ENCODE results near the gene TANGO2. TPM values are rescaled to one million over a fixed set of nuclear protein-coding genes. Genes with fewer than 3 reads are reported as not detected.

The TANGO2 gene
- total RNA-seq, 1 experiment from 2014 or later = 14.6 TPM

DNA sequence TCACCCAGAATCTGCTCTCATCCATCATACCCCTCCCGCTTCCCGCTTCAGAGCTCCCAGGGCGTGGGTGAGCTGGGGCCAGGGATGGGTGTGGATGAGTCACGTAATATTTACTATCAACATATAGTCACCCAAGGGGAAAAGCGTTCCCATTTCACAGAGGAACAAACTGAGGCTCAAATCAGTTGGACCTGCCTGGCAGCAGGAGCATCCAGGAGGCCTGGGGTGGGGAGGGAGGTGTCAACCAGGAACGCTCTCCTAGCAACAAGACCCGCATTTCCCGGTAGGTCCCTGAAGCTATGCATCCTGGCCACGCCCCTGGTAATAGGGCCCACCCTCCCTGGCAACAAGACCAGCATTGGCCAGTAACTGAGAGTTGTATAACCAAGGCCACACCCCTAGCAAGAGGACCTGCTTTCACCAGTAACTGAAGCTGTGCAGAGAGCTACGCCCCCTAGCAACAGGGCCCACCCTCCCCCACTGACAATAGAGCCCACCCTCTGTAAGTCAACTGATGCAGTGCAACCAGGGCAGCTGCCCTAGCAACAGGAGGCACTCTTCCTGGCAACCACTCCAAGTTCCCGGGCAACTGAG lies 46.5 kb upstream of the TANGO2 start:
- H3K79me2 ChIP-seq (ENCODE audit: insufficient read depth, low read length) = no peaks in the 10 kb centered on the region
- no peak overlapping the region for H2BK15ac ChIP-seq (ENCODE audit: low read depth, low read length)
- Mint-ChIP-seq H3K4me1 (peaks cover 11 to 18% of the 10 kb centered on the region in 2 experiments), H3K4me3 (0 out of 5 replicates have a peak overlapping the region, but pooled peaks of 1 of the 2 experiments have one; percentile 5), H3K36me3 (ENCODE audit: insufficient read depth in 1 of 3, low read depth in 3 of 3) (peaks cover 12 to 39% (median 34%) of the 10 kb centered on the region in 3 experiments), H3K27me3 (ENCODE audit: low read depth) (no peaks in the 10 kb centered on the region), H3K27ac (peak overlapping the region in 2 of 3 experiments; percentile 86 to 89; a peak in 4 of 7 replicates), H3K9me3 (no peaks in the 10 kb centered on the region; a peak in 1 of 5 replicates)
- TF ChIP-seq, protein P1, sequence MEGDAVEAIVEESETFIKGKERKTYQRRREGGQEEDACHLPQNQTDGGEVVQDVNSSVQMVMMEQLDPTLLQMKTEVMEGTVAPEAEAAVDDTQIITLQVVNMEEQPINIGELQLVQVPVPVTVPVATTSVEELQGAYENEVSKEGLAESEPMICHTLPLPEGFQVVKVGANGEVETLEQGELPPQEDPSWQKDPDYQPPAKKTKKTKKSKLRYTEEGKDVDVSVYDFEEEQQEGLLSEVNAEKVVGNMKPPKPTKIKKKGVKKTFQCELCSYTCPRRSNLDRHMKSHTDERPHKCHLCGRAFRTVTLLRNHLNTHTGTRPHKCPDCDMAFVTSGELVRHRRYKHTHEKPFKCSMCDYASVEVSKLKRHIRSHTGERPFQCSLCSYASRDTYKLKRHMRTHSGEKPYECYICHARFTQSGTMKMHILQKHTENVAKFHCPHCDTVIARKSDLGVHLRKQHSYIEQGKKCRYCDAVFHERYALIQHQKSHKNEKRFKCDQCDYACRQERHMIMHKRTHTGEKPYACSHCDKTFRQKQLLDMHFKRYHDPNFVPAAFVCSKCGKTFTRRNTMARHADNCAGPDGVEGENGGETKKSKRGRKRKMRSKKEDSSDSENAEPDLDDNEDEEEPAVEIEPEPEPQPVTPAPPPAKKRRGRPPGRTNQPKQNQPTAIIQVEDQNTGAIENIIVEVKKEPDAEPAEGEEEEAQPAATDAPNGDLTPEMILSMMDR (conservative IDR thresholded peaks at IDR 0.05) = 0 out of 3 replicates have a peak, but pooled peaks have one; percentile 9
- no peak overlapping the region for H4K91ac ChIP-seq (ENCODE audit: insufficient read length, low read depth, low read length)
- H3K56ac ChIP-seq (ENCODE audit: insufficient read length, low read depth, low read length) = no peak overlapping the region
- no peak overlapping the region for H2BK5ac ChIP-seq (ENCODE audit: insufficient read length, low read length)
- no peaks in the 10 kb centered on the region; the same call in 1 of the 2 replicates for H3K4me1 ChIP-seq (ENCODE audit: insufficient read depth, low read length)
- no peak overlapping the region for H2AFZ ChIP-seq (ENCODE audit: low read length)
- H2BK12ac ChIP-seq (ENCODE audit: insufficient read length, low read depth, low read length) = no peak overlapping the region
- no peaks in the 10 kb centered on the region for H3K9me3 ChIP-seq (ENCODE audit: control insufficient read depth, low read depth, low read length)
- no peak overlapping the region for H3K4ac ChIP-seq (ENCODE audit: low read depth, low read length)
- H3K23ac ChIP-seq (ENCODE audit: insufficient read length, low read depth, low read length) = no peak overlapping the region
- H2BK20ac ChIP-seq (ENCODE audit: low read depth, low read length, poor library complexity, severe bottlenecking) = no peak overlapping the region
- no peaks in the 10 kb centered on the region for H3K23me2 ChIP-seq (ENCODE audit: insufficient read length, low read depth, low read length, poor library complexity, severe bottlenecking)
- no CpG with 5 or more reads among the region's 11 CpGs for WGBS (ENCODE audit: extremely low coverage, insufficient read length, low lambda C conversion rate)
- H3K4me2 ChIP-seq (ENCODE audit: insufficient read depth, insufficient read length, low read length) = no peak overlapping the region
- no peak overlapping the region for H3T11ph ChIP-seq (ENCODE audit: low read length)
- H3K14ac ChIP-seq (ENCODE audit: insufficient read depth, low read length) = no peak overlapping the region
- no peak overlapping the region for H2BK120ac ChIP-seq (ENCODE audit: low read depth, low read length, poor library complexity, severe bottlenecking)
- H4K20me1 ChIP-seq (ENCODE audit: control insufficient read depth, insufficient read depth, insufficient read length) = no peaks in the 10 kb centered on the region
- no peaks in the 10 kb centered on the region for H3K27me3 ChIP-seq (ENCODE audit: insufficient read depth, low read length)
- H3K18ac ChIP-seq (ENCODE audit: insufficient read length, low read depth, low read length) = no peak overlapping the region
- H4K8ac ChIP-seq (replicated peaks; ENCODE audit: insufficient read length, low read depth, low read length) = no peak overlapping the region
- no peaks in the 10 kb centered on the region for H3K79me1 ChIP-seq (ENCODE audit: insufficient read depth, low read depth, low read length, poor library complexity, severe bottlenecking)
- peak; percentile 99 for DNase-seq
- H3K27ac ChIP-seq (ENCODE audit: insufficient read length, low read depth, low read length) = no peak overlapping the region
- no peak overlapping the region for H2AK5ac ChIP-seq (ENCODE audit: insufficient read length, low read length)
- H4K5ac ChIP-seq (ENCODE audit: insufficient read length, low read depth, low read length) = no peak overlapping the region
- no peak overlapping the region for H3K9ac ChIP-seq (ENCODE audit: extremely low read depth, insufficient read length, low read length)
